ENCODE data around the gene MSL1. TPM values are rescaled to one million over a fixed set of nuclear protein-coding genes. Genes with fewer than 3 reads are reported as not detected.

The MSL1 gene
- total and polyA plus RNA-seq, 2 of the 13 experiments (the other 11 are each of a cell fraction or from before 2014, with no cell fraction given), result 63.8 to 88.5 TPM

- TF ChIP-seq IRF1 (CRISPR knock-in tag; IDR thresholded peaks at IDR 0.05; ENCODE audit: low read depth), result no peak
- TF ChIP-seq ARID3A (IDR thresholded peaks at IDR 0.05; ENCODE audit: low read depth, low read length), result no peak
- peak; percentile 37; the same call in 1 of the 2 replicates for TF ChIP-seq ZNF609 (CRISPR knock-in tag; IDR thresholded peaks at IDR 0.05; ENCODE audit: borderline replicate concordance)
- TF ChIP-seq SOX13 (IDR thresholded peaks at IDR 0.05), result 0 out of 2 replicates have a peak, but pooled peaks have one; percentile 7
- TF ChIP-seq SOX13 (CRISPR knock-in tag; conservative IDR thresholded peaks at IDR 0.05 in 1 of 2, IDR thresholded peaks at IDR 0.05 in 1 of 2), result peak in 1 of 2 experiments; percentile 45; a peak in 2 of 4 replicates
- no peak for TF ChIP-seq BCLAF1 (IDR thresholded peaks at IDR 0.05)
- no peak for TF ChIP-seq ZNF607 (CRISPR knock-in tag; IDR thresholded peaks at IDR 0.05; ENCODE audit: borderline replicate concordance)
- no peak for TF ChIP-seq ZFP82 (CRISPR knock-in tag; IDR thresholded peaks at IDR 0.05; ENCODE audit: borderline replicate concordance)
- TF ChIP-seq RARA (CRISPR knock-in tag; IDR thresholded peaks at IDR 0.05), result peak; percentile 37; the same call in 1 of the 2 replicates
- TF ChIP-seq NONO (IDR thresholded peaks at IDR 0.05), result no peak
- TF ChIP-seq NONO (CRISPR knock-in tag; conservative IDR thresholded peaks at IDR 0.05), result peak; percentile 55; the same call in 1 of the 2 replicates
- no peak for TF ChIP-seq HDAC6 (IDR thresholded peaks at IDR 0.05; ENCODE audit: low read depth, low read length)
- no peak for TF ChIP-seq HMGXB4 (CRISPR knock-in tag; IDR thresholded peaks at IDR 0.05; ENCODE audit: borderline replicate concordance in 1 of 2, low read depth in 1 of 2)
- no peak for TF ChIP-seq ZNF577 (CRISPR knock-in tag; IDR thresholded peaks at IDR 0.05; ENCODE audit: borderline replicate concordance, low read depth)
- TF ChIP-seq ZNF3 (CRISPR knock-in tag; IDR thresholded peaks at IDR 0.05), result no peak
- no peak for TF ChIP-seq NR1H2 (CRISPR knock-in tag; IDR thresholded peaks at IDR 0.05; ENCODE audit: borderline replicate concordance, low read depth)
Measured at GRCh38 chr17:40072735-40073346, 48.9 kb upstream of the MSL1 start (continued).
